ENCODE results near the gene HDHD2. TPM values are rescaled to one million over a fixed set of nuclear protein-coding genes. Genes with fewer than 3 reads are reported as not detected.
"Not testable (repeated sequence)": the region's sequence is repeated elsewhere in the genome, so short reads cannot be mapped to it uniquely, and the experiment has no call there.

Gene HDHD2
- 42.7 TPM for total RNA-seq

GRCh38 chr18:47150029-47150823, at the start of gene HDHD2:
Gene HDHD2, minus strand, starts transcription at chr18:47150500. Its CDS starts 14,061 bp downstream, at chr18:47136439.
- intact Hi-C loops (cut with DNase I): loop anchor here (5.0 kb wide), 1 partner anchor 977 kb away; no protein-coding TSS in a partner anchor
- DNase-seq (ENCODE audit: low spot score) (peak; percentile 91), ATAC-seq (peak; percentile 98)

GRCh38 chr18:47195961-47196360, 45.7 kb upstream of the HDHD2 start:
- ATAC-seq; DNase-seq (ENCODE audit: low spot score); intact Hi-C loops (cut with DNase I): not testable (repeated sequence)

- ATAC-seq (no peak), DNase-seq (ENCODE audit: low spot score) (no peak)
- intact Hi-C loops (cut with DNase I): no loop called here
These were observed 41.7 kb upstream of the HDHD2 start for GRCh38 chr18:47191961-47192360.

- ATAC-seq (no peak), DNase-seq (ENCODE audit: low spot score) (no peak)
- intact Hi-C loops (cut with DNase I): no loop called here
These were observed 37.4 kb upstream of the HDHD2 start for GRCh38 chr18:47187721-47188120.

GRCh38 chr18:47184419-47185050, 34.2 kb upstream of the HDHD2 start:
- intact Hi-C loops (cut with DNase I): no loop called here
- no peak for ATAC-seq
- no peak for DNase-seq (ENCODE audit: low spot score)

GRCh38 chr18:47182156-47182555, 31.9 kb upstream of the HDHD2 start:
- ATAC-seq; intact Hi-C loops (cut with DNase I); DNase-seq (ENCODE audit: low spot score): not testable (repeated sequence)

- intact Hi-C loops (cut with DNase I): no loop called here
- no peak for ATAC-seq
- no peak for DNase-seq (ENCODE audit: low spot score)
These were observed 30.5 kb upstream of the HDHD2 start for GRCh38 chr18:47180765-47181164.

GRCh38 chr18:47179520-47179919, 29.2 kb upstream of the HDHD2 start:
- intact Hi-C loops (cut with DNase I): no loop called here
- ATAC-seq (no peak), DNase-seq (ENCODE audit: low spot score) (no peak)

GRCh38 chr18:47175898-47176575, 25.7 kb upstream of the HDHD2 start, which contains the start of gene IER3IP1:
Gene IER3IP1, minus strand, starts transcription at chr18:47176364. Its CDS starts 87 bp downstream, at chr18:47176277.
- intact Hi-C loops (cut with DNase I): no loop called here
- peak; percentile 98 for ATAC-seq

GRCh38 chr18:47175283-47175897, 25.1 kb upstream of the HDHD2 start:
- ATAC-seq (peak; percentile 45), DNase-seq (ENCODE audit: low spot score) (no peak)
- intact Hi-C loops (cut with DNase I): no loop called here

More at GRCh38 chr18:47175898-47176575, 25.7 kb upstream of the HDHD2 start, which contains the start of gene IER3IP1:
- peak; percentile 95 for DNase-seq (ENCODE audit: low spot score)

- DNase-seq (ENCODE audit: low spot score) (no peak), ATAC-seq (no peak)
- intact Hi-C loops (cut with DNase I): no loop called here
These were observed 24.3 kb upstream of the HDHD2 start for GRCh38 chr18:47174545-47175116.

- intact Hi-C loops (cut with DNase I): no loop called here
- DNase-seq (ENCODE audit: low spot score) (no peak), ATAC-seq (no peak)
These were observed 22.2 kb upstream of the HDHD2 start for GRCh38 chr18:47172476-47172875.

- DNase-seq (ENCODE audit: low spot score): no peak
- no peak for ATAC-seq
- intact Hi-C loops (cut with DNase I): no loop called here
These were observed 18.6 kb upstream of the HDHD2 start for GRCh38 chr18:47168913-47169312.

- ATAC-seq: no peak
- no peak for DNase-seq (ENCODE audit: low spot score)
- intact Hi-C loops (cut with DNase I): no loop called here
These were observed 18.2 kb upstream of the HDHD2 start for GRCh38 chr18:47168509-47168908.

- DNase-seq (ENCODE audit: low spot score) (no peak), ATAC-seq (no peak)
- intact Hi-C loops (cut with DNase I): no loop called here
These were observed 16.0 kb upstream of the HDHD2 start for GRCh38 chr18:47166294-47166693.

GRCh38 chr18:47163241-47163640, 12.9 kb upstream of the HDHD2 start:
- ATAC-seq (no peak), DNase-seq (ENCODE audit: low spot score) (no peak)
- intact Hi-C loops (cut with DNase I): no loop called here

GRCh38 chr18:47160256-47160655, 10.0 kb upstream of the HDHD2 start:
- ATAC-seq: no peak
- intact Hi-C loops (cut with DNase I): no loop called here
- no peak for DNase-seq (ENCODE audit: low spot score)

GRCh38 chr18:47158404-47158803, 8.1 kb upstream of the HDHD2 start:
- DNase-seq (ENCODE audit: low spot score); intact Hi-C loops (cut with DNase I); ATAC-seq: not testable (repeated sequence)

GRCh38 chr18:47151439-47151838, 1.1 kb upstream of the HDHD2 start:
- DNase-seq (ENCODE audit: low spot score) (no peak), ATAC-seq (no peak)
- intact Hi-C loops (cut with DNase I): loop anchor here (5.0 kb wide), 1 partner anchor 976 kb away; no protein-coding TSS in a partner anchor

Data from sciatic nerve (tissue), 2 donors.